ENCODE results near the gene SDK1. TPM values are rescaled to one million over a fixed set of nuclear protein-coding genes. Genes with fewer than 3 reads are reported as not detected.

The SDK1 gene, protein sequence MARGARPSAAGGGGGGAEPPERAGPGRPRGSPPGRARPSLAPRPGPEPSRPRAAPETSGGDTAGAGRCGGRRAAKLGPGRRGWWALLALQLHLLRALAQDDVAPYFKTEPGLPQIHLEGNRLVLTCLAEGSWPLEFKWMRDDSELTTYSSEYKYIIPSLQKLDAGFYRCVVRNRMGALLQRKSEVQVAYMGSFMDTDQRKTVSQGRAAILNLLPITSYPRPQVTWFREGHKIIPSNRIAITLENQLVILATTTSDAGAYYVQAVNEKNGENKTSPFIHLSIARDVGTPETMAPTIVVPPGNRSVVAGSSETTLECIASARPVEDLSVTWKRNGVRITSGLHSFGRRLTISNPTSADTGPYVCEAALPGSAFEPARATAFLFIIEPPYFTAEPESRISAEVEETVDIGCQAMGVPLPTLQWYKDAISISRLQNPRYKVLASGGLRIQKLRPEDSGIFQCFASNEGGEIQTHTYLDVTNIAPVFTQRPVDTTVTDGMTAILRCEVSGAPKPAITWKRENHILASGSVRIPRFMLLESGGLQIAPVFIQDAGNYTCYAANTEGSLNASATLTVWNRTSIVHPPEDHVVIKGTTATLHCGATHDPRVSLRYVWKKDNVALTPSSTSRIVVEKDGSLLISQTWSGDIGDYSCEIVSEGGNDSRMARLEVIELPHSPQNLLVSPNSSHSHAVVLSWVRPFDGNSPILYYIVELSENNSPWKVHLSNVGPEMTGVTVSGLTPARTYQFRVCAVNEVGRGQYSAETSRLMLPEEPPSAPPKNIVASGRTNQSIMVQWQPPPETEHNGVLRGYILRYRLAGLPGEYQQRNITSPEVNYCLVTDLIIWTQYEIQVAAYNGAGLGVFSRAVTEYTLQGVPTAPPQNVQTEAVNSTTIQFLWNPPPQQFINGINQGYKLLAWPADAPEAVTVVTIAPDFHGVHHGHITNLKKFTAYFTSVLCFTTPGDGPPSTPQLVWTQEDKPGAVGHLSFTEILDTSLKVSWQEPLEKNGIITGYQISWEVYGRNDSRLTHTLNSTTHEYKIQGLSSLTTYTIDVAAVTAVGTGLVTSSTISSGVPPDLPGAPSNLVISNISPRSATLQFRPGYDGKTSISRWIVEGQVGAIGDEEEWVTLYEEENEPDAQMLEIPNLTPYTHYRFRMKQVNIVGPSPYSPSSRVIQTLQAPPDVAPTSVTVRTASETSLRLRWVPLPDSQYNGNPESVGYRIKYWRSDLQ (N-terminal part only)
- 6.2 and 7.1 TPM in 2 replicates for total RNA-seq (2022)
- Bru-seq, nascent RNA: percentile 51 among the genes with signal in this experiment
- percentile 61 among the genes with signal in this experiment for BruChase-seq, experiment 1, labeled RNA remaining after a 2-hour chase
- BruChase-seq, experiment 2, labeled RNA remaining after a 6-hour chase: percentile 55 among the genes with signal in this experiment
- long read RNA-seq, partial matches to known transcripts: 1 of 4 reads
- long read RNA-seq, other reads (novel, unspliced or antisense): 3 of 4 reads

DNA sequence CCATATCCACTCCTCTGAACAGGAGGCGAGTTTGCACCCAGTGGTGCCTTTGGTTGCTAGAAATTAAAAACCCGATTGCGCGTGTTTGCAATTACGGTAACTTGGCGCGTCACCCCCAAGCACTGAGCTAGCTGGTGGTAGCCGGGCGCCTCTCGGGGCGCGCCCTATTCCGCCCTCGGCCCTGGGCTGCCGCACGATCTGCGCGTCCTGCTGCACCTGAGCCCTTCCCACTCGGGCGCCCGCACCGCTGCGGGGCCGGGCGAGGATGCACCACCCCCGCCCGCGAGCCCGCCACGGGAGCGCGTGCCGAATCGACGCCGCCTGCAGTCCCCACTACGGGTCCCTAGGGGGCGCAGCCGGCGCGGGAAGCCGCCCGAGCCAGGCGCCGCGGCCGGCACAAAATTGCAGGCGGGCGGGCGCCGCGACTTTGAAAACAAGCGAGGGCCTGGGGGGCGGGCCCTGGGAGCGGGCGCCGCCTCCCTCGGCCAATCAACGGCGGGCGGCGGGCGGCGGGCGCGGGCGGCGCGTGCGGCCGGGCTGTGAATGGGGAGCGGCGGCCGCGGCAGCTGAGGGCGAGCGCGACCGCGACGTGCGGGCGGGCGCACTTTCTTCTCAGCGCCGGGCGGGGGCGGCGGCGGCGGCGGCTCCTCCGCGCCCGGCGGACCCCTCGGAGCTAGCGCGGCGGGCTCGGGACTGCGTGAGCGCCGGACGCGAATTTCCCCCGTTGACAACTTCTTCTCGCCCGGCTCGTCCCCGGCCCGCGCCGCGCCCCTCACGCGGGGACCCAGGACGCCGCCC, at the start of gene SDK1:
Gene SDK1 (plus strand): TSS at position 602 of the 798 bp plus-strand sequence. CDS start 335 bp downstream, outside the sequence.
- peak within 1 kb of the TSS; percentile 67 for H3K4me3 Mint-ChIP-seq (ENCODE audit: unreplicated experiment)
- BruUV-seq (replicated peaks): no TSS peak
- peaks cover 4% of the 10 kb centered on the region for H3K36me3 Mint-ChIP-seq (ENCODE audit: insufficient read depth, unreplicated experiment)
- DNase-seq: peak; percentile 85 to 95
- H3K27me3 ChIP-seq (replicated peaks; ENCODE audit: control insufficient read depth, insufficient read depth, low read length): no peaks in the 10 kb centered on the region; the same call in 1 of the 2 replicates
- peak within 1 kb of the TSS; percentile 63 for H3K4me3 ChIP-seq (ENCODE audit: low read depth, low read length)
- no peaks in the 10 kb centered on the region for H3K27me3 Mint-ChIP-seq (ENCODE audit: insufficient read depth, unreplicated experiment)
- CTCF ChIA-PET: interaction anchor here (0.7 to 1.9 kb wide), 3 partner anchors 81 to 1443 kb away, joined by 4 to 11 read pairs (median 7); no protein-coding TSS in a partner anchor
- H3K9me3 ChIP-seq: no peaks in the 10 kb centered on the region
- intact Hi-C loops (cut with micrococcal nuclease; ENCODE audit: unreplicated experiment): loop anchor here (2.0 to 10.0 kb wide), 5 partner anchors 100 to 666 kb away; partner anchors contain the start of gene TTYH3
- H3K4me1 ChIP-seq: no peaks in the 10 kb centered on the region
- no peak within 1 kb of the TSS for H3K27ac Mint-ChIP-seq (ENCODE audit: unreplicated experiment)
- POLR2A ChIA-PET: interaction anchor here (0.7 kb wide), 1 partner anchor 272 kb away, joined by 9 read pairs; no protein-coding TSS in a partner anchor
- peaks cover under 1% of the 10 kb centered on the region for H3K4me1 Mint-ChIP-seq (ENCODE audit: low read depth, unreplicated experiment)
- peak; percentile 65 to 86 for TF ChIP-seq CTCF (IDR thresholded peaks at IDR 0.05; ENCODE audit: insufficient read depth in 1 of 2, low read depth in 1 of 2, low read length in 1 of 2, severe bottlenecking in 1 of 2, unreplicated experiment in 1 of 2)
- no peaks in the 10 kb centered on the region for H3K36me3 ChIP-seq (ENCODE audit: control insufficient read depth, insufficient read depth, low read length)
- no peaks in the 10 kb centered on the region for H3K9me3 Mint-ChIP-seq (ENCODE audit: unreplicated experiment)

DNA sequence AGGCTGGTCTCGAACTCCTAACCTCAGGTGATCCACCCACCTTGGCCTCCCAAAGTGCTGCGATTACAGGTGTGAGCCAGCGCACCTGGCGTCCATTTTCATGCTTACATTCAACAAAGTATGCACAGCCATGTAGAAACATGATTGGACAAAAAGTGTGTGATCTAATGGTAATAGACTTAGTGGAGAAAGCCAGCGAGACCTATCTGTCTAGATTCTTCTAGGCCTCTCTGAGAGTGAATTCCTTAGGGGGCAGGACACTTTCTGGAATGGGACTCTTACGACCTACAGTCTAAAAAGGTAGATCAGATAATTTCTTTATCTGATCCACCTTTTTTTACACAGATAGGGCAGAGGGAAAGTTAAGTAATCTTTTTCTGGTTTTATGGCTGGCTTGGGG, 46.3 kb upstream of the SDK1 start:
- ChIA-PET POLR2A (no interaction called here), CTCF (no interaction called here)
- peak overlapping the region; percentile 76 for H3K27ac Mint-ChIP-seq (ENCODE audit: unreplicated experiment)
- peaks cover 6% of the 10 kb centered on the region for H3K4me1 Mint-ChIP-seq (ENCODE audit: low read depth, unreplicated experiment)
- Histone ChIP-seq H3K36me3 (ENCODE audit: control insufficient read depth, insufficient read depth, low read length) (no peaks in the 10 kb centered on the region), H3K4me1 (peaks cover 29% of the 10 kb centered on the region), H3K9me3 (peaks cover 6% of the 10 kb centered on the region; the same call in 1 of the 2 replicates), H3K27me3 (replicated peaks; ENCODE audit: control insufficient read depth, insufficient read depth, low read length) (no peaks in the 10 kb centered on the region), H3K4me3 (ENCODE audit: low read depth, low read length) (no peak overlapping the region)
- intact Hi-C loops (cut with micrococcal nuclease; ENCODE audit: unreplicated experiment): no loop called here
- TF ChIP-seq CTCF (IDR thresholded peaks at IDR 0.05; ENCODE audit: insufficient read depth in 1 of 2, low read depth in 1 of 2, low read length in 1 of 2, severe bottlenecking in 1 of 2, unreplicated experiment in 1 of 2): no peak
- H3K36me3 Mint-ChIP-seq (ENCODE audit: insufficient read depth, unreplicated experiment): no peaks in the 10 kb centered on the region
- H3K27me3 Mint-ChIP-seq (ENCODE audit: insufficient read depth, unreplicated experiment): no peaks in the 10 kb centered on the region
- BruUV-seq (replicated peaks): no TSS peak
- no peaks in the 10 kb centered on the region for H3K9me3 Mint-ChIP-seq (ENCODE audit: unreplicated experiment)
- no peak overlapping the region for H3K4me3 Mint-ChIP-seq (ENCODE audit: unreplicated experiment)
- DNase-seq: no peak

All from Caco-2 (cell line).